ENCODE measurements around the gene DNAJB11. TPM values are rescaled to one million over a fixed set of nuclear protein-coding genes. Genes with fewer than 3 reads are reported as not detected.
"Not testable (repeated sequence)": the region's sequence is repeated elsewhere in the genome, so short reads cannot be mapped to it uniquely, and the experiment has no call there.

Gene DNAJB11
- 10 to 100 TPM; 30.0 to 31.7 TPM for total RNA-seq
- 10 to 100 TPM; 31.0 to 41.1 (median 31.4) TPM for polyA plus RNA-seq
- total RNA-seq: 42.3 to 118 (median 65.1) reads per million in 6 experiments

- Mint-ChIP-seq H3K27ac (peak within 1 kb of the TSS; percentile 78 to 99 (median 98)), H3K4me3 (peak within 1 kb of the TSS; percentile 91 to 99 (median 96)), H3K9me3 (no peaks in the 10 kb centered on the region), H3K4me1 (peaks cover 28 to 65% (median 53%) of the 10 kb centered on the region in 4 donors), H3K36me3 (peaks cover 0 to 30% (median 8%) of the 10 kb centered on the region in 3 donors), H3K27me3 (no peaks in the 10 kb centered on the region)
- POLR2A ChIA-PET: interaction anchor here (0.9 to 5.6 kb wide), 9 partner anchors 8 to 984 kb away, joined by 3 to 85 read pairs (median 5); partner anchors contain the start of genes EIF4A2, SENP2 and TRA2B
- ATAC-seq: peak; percentile 84 to 86
- DNase-seq: peak; percentile 92 to 99 (median 98)
Observed at GRCh38 chr3:186570096-186570940, at the start of gene DNAJB11. DNAJB11 (plus strand) TSS chr3:186570720; CDS start chr3:186570898, 178 bp downstream.

- Mint-ChIP-seq H3K36me3 (peaks cover 0 to 2% (median 0%) of the 10 kb centered on the region in 3 donors), H3K9me3 (no peaks in the 10 kb centered on the region), H3K4me3 (no peak overlapping the region), H3K27me3 (peaks cover 0 to 2% (median 0%) of the 10 kb centered on the region in 5 donors), H3K4me1 (peaks cover 21 to 52% (median 45%) of the 10 kb centered on the region in 4 donors), H3K27ac (peak overlapping the region in 7 of 10 donors; percentile 16 to 86 (median 48))
- no peak for DNase-seq
- no peak for ATAC-seq
- POLR2A ChIA-PET: no interaction called here
Observed at GRCh38 chr3:186520957-186521842, 49.3 kb upstream of the DNAJB11 start.

- Mint-ChIP-seq H3K9me3 (no peaks in the 10 kb centered on the region), H3K36me3 (peaks cover 0 to 2% (median 0%) of the 10 kb centered on the region in 3 donors), H3K27ac (no peak overlapping the region), H3K4me1 (peaks cover 16 to 39% (median 33%) of the 10 kb centered on the region in 4 donors), H3K27me3 (peaks cover 0 to 2% (median 0%) of the 10 kb centered on the region in 5 donors), H3K4me3 (no peak overlapping the region)
- no peak for ATAC-seq
- POLR2A ChIA-PET: no interaction called here
- no peak for DNase-seq
Observed at GRCh38 chr3:186523022-186523421, 47.5 kb upstream of the DNAJB11 start.

GRCh38 chr3:186523434-186523833 lies 47.1 kb upstream of the DNAJB11 start:
- POLR2A ChIA-PET: no interaction called here
- peaks cover 0 to 2% (median 0%) of the 10 kb centered on the region in 3 donors for H3K36me3 Mint-ChIP-seq
- no peak for DNase-seq
- no peak overlapping the region for H3K4me3 Mint-ChIP-seq
- peaks cover 0 to 2% (median 0%) of the 10 kb centered on the region in 5 donors for H3K27me3 Mint-ChIP-seq
- H3K9me3 Mint-ChIP-seq: no peaks in the 10 kb centered on the region
- ATAC-seq: no peak
- peaks cover 16 to 38% (median 30%) of the 10 kb centered on the region in 4 donors for H3K4me1 Mint-ChIP-seq
- peak overlapping the region in 1 of 10 donors; percentile 41 for H3K27ac Mint-ChIP-seq

- H3K27ac Mint-ChIP-seq: no peak overlapping the region
- no peaks in the 10 kb centered on the region for H3K9me3 Mint-ChIP-seq
- peaks cover 18 to 37% (median 30%) of the 10 kb centered on the region in 4 donors for H3K4me1 Mint-ChIP-seq
- H3K27me3 Mint-ChIP-seq: peaks cover 0 to 2% (median 0%) of the 10 kb centered on the region in 5 donors
- DNase-seq: no peak
- peaks cover 0 to 2% (median 0%) of the 10 kb centered on the region in 3 donors for H3K36me3 Mint-ChIP-seq
- POLR2A ChIA-PET: no interaction called here
- ATAC-seq: no peak
- H3K4me3 Mint-ChIP-seq: no peak overlapping the region
Observed at GRCh38 chr3:186524616-186525015, 45.9 kb upstream of the DNAJB11 start.

GRCh38 chr3:186525369-186526255 lies 44.9 kb upstream of the DNAJB11 start:
- no peak for ATAC-seq
- H3K4me3 Mint-ChIP-seq: no peak overlapping the region

GRCh38 chr3:186526256-186526606 lies 44.3 kb upstream of the DNAJB11 start:
- H3K9me3 Mint-ChIP-seq: no peaks in the 10 kb centered on the region
- peaks cover 12 to 35% (median 27%) of the 10 kb centered on the region in 4 donors for H3K4me1 Mint-ChIP-seq
- no peak overlapping the region for H3K4me3 Mint-ChIP-seq
- peaks cover 0 to 2% (median 0%) of the 10 kb centered on the region in 3 donors for H3K36me3 Mint-ChIP-seq
- POLR2A ChIA-PET: no interaction called here
- H3K27me3 Mint-ChIP-seq: peaks cover 0 to 2% (median 0%) of the 10 kb centered on the region in 5 donors
- H3K27ac Mint-ChIP-seq: no peak overlapping the region
- ATAC-seq (peak in 1 of 2 donors; percentile 36), DNase-seq (no peak)

More at GRCh38 chr3:186525369-186526255, 44.9 kb upstream of the DNAJB11 start:
- Mint-ChIP-seq H3K36me3 (peaks cover 0 to 2% (median 0%) of the 10 kb centered on the region in 3 donors), H3K4me1 (peaks cover 16 to 35% (median 31%) of the 10 kb centered on the region in 4 donors), H3K27ac (no peak overlapping the region), H3K27me3 (peaks cover 0 to 2% (median 0%) of the 10 kb centered on the region in 5 donors), H3K9me3 (no peaks in the 10 kb centered on the region)
- POLR2A ChIA-PET: no interaction called here
- no peak for DNase-seq

GRCh38 chr3:186529201-186529999 lies 41.1 kb upstream of the DNAJB11 start:
- ATAC-seq (no peak), DNase-seq (no peak)
- Mint-ChIP-seq H3K27ac (peak overlapping the region in 7 of 10 donors; percentile 4 to 66 (median 60)), H3K4me3 (peak overlapping the region in 2 of 10 donors; percentile 27 to 39), H3K27me3 (no peaks in the 10 kb centered on the region), H3K36me3 (peaks cover 0 to 4% (median 0%) of the 10 kb centered on the region in 3 donors), H3K4me1 (peaks cover 12 to 54% (median 35%) of the 10 kb centered on the region in 4 donors), H3K9me3 (peaks cover 0 to 3% (median 0%) of the 10 kb centered on the region in 9 donors)
- POLR2A ChIA-PET: interaction anchor here (1.2 kb wide), 1 partner anchor 11 kb away, joined by 4 read pairs; no protein-coding TSS in a partner anchor

GRCh38 chr3:186530415-186530814 lies 40.1 kb upstream of the DNAJB11 start:
- H3K9me3 Mint-ChIP-seq: peaks cover 0 to 3% (median 0%) of the 10 kb centered on the region in 9 donors
- ATAC-seq (no peak), DNase-seq (no peak)
- no peak overlapping the region for H3K4me3 Mint-ChIP-seq
- no peaks in the 10 kb centered on the region for H3K27me3 Mint-ChIP-seq
- peak overlapping the region in 1 of 10 donors; percentile 13 for H3K27ac Mint-ChIP-seq
- peaks cover 17 to 62% (median 41%) of the 10 kb centered on the region in 4 donors for H3K4me1 Mint-ChIP-seq
- POLR2A ChIA-PET: interaction anchor here (0.7 kb wide), 1 partner anchor 10 kb away, joined by 4 read pairs; no protein-coding TSS in a partner anchor
- H3K36me3 Mint-ChIP-seq: peaks cover 0 to 4% (median 0%) of the 10 kb centered on the region in 3 donors

- H3K27ac Mint-ChIP-seq, H3K36me3 Mint-ChIP-seq, H3K9me3 Mint-ChIP-seq, ATAC-seq, POLR2A ChIA-PET, DNase-seq, H3K27me3 Mint-ChIP-seq, H3K4me3 Mint-ChIP-seq: not testable (repeated sequence)
- peaks cover 17 to 62% (median 41%) of the 10 kb centered on the region in 4 donors for H3K4me1 Mint-ChIP-seq
Observed at GRCh38 chr3:186531694-186532093, 38.8 kb upstream of the DNAJB11 start.

GRCh38 chr3:186532598-186533072 lies 37.9 kb upstream of the DNAJB11 start:
- peaks cover 0 to 4% (median 0%) of the 10 kb centered on the region in 3 donors for H3K36me3 Mint-ChIP-seq
- H3K4me3 Mint-ChIP-seq: no peak overlapping the region
- ATAC-seq (peak in 1 of 2 donors; percentile 19), DNase-seq (no peak)
- peak overlapping the region in 1 of 10 donors; percentile 10 for H3K27ac Mint-ChIP-seq
- no peaks in the 10 kb centered on the region for H3K27me3 Mint-ChIP-seq
- POLR2A ChIA-PET: no interaction called here
- H3K9me3 Mint-ChIP-seq: peaks cover 0 to 3% (median 0%) of the 10 kb centered on the region in 9 donors
- H3K4me1 Mint-ChIP-seq: peaks cover 17 to 65% (median 41%) of the 10 kb centered on the region in 4 donors
